GM12872 (cell line): ENCODE results near the gene TSPAN11.

ENCODE experiments used
- TF ChIP-seq, protein P1 (sequence below): IDR thresholded peaks from 3 replicates; pipeline ENCODE4 v1.5.1; 2011; ENCODE audit warnings: low read depth, mild to moderate bottlenecking, low read length, moderate library complexity; ENCODE audit not compliant: insufficient read depth

TSPAN11 gene

DNA sequence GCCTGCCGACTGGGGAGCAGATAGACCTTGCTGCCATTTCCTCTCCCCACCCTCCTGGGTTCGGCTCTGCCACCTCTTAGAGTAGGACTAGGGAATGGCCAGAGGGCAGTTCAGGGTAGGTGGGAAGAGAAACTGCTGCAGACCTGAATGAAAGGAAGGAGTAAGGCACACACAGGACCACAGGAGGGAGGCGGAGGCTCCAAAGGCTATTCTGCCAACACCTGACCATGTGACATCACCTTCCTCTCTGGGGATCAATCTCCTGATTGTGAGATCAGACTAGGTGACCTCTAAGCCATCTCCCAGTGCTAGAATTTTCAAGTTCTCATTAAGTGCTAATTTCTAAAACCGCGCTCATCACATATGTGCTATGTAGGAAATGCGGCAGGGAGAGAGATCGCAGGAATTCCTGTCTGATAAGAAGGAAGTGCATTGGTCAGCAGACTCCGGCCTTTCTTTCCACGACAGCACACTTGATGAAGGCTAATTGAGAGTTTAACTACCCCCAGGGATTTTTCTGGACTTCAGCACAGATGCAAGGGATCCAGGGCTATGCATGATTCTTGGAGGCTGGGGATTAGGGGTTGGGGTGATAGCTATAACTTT lies 11.5 kb upstream of the TSPAN11 start:
- TF ChIP-seq, protein P1, sequence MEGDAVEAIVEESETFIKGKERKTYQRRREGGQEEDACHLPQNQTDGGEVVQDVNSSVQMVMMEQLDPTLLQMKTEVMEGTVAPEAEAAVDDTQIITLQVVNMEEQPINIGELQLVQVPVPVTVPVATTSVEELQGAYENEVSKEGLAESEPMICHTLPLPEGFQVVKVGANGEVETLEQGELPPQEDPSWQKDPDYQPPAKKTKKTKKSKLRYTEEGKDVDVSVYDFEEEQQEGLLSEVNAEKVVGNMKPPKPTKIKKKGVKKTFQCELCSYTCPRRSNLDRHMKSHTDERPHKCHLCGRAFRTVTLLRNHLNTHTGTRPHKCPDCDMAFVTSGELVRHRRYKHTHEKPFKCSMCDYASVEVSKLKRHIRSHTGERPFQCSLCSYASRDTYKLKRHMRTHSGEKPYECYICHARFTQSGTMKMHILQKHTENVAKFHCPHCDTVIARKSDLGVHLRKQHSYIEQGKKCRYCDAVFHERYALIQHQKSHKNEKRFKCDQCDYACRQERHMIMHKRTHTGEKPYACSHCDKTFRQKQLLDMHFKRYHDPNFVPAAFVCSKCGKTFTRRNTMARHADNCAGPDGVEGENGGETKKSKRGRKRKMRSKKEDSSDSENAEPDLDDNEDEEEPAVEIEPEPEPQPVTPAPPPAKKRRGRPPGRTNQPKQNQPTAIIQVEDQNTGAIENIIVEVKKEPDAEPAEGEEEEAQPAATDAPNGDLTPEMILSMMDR: no peak

- TF ChIP-seq, protein P1: no peak
Observed at GRCh38 chr12:30923057-30923456, 3.5 kb upstream of the TSPAN11 start.

DNA sequence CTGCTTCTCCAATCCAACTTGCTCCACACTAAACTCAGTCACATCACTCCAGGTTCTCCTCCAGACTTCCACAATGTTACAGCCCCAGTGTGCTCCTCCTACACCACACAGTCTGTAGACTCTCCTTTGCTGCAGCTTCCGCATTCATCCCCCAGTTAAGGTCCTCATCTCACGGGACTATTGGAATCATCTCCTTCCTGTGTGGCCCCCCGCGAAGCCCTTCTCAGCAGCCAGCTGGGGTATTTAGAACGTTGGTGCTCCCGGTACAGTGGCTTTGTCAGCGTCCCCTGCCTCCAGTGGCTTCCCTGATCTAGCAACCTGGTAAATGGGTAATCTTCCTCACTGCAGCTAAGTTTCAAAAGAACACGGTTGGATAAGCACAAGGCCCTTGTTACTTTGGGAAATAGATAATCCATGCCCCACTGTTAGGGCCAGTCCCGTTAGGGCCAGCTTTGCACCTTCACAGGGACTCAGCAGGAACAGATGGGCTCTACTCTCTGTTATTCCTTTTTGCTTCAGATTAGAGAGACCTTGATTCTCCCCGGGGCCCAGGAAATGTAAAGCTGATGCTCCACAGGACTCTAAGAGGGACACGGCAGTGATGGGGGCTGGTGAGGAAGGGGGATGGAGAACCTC lies 823 bp upstream of the TSPAN11 start:
- TF ChIP-seq, protein P1: no peak

DNA sequence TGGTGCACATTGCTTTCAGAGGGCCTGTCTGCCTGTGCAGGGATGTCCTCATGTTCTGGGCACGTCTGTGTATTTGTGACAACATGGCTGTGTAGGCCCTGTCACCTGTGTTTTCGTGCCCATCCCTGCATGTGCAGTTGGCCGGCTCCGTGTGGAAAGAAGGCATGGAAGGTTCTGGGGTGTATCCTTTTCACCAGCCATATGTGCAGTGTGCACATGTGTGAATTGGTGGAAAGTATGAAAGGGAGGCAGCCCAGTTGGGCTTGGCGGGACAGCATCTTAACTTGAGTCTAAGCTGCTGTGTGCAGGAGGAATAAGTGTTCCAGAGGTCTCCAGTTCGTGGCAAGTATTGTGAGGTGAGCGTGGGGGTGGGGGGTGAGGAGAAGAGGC lies 669 bp downstream of the TSPAN11 start:
- TF ChIP-seq, protein P1: no peak

- TF ChIP-seq, protein P1: no peak
Observed at GRCh38 chr12:30928356-30929244, 2.1 kb downstream of the TSPAN11 start.

DNA sequence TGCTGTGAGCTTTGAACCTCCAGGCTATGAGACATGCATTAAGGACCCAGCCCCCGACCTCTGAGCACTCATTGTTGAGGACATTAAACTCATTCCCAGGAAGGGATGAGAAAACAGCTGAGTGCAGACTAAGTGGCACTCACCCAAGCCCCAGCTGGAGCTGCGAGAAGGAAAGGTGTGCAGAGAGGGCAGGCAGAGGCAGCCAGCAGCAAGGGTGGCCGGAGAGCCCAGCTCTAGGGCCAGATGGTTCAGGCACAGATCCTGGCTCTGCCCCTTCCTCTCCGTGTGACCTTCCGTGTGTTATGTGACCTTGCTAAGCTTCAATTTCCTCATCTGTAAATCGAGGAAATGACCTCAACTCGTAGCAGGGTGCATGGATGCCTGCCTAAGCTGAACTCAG lies 3.7 kb downstream of the TSPAN11 start:
- TF ChIP-seq, protein P1: no peak

- TF ChIP-seq, protein P1: no peak
Observed at GRCh38 chr12:30930641-30931040, 4.1 kb downstream of the TSPAN11 start.
